GM21360 (cell line): ENCODE data around the gene ABHD17B.

Experiments used
- ATAC-seq: cut with Tn5 transposase; IDR thresholded peaks from one replicate; pipeline ENCODE4 v1.9.1; 2021; ENCODE audit warnings: mild to moderate bottlenecking, moderate library complexity; ENCODE audit not compliant: unreplicated experiment

The ABHD17B gene

GRCh38 chr9:71822935-71823334 lies 88.1 kb downstream of the ABHD17B start:
- ATAC-seq = no peak

- no peak for ATAC-seq
Measured at GRCh38 chr9:71822456-71822855, 88.5 kb downstream of the ABHD17B start.

GRCh38 chr9:71821405-71821804 lies 89.6 kb downstream of the ABHD17B start:
- no peak for ATAC-seq

GRCh38 chr9:71820403-71820921 lies 90.5 kb downstream of the ABHD17B start:
- no peak for ATAC-seq

GRCh38 chr9:71819115-71819739 lies 91.8 kb downstream of the ABHD17B start:
- ATAC-seq = no peak

GRCh38 chr9:71816916-71817451 lies 94.0 kb downstream of the ABHD17B start:
- ATAC-seq = no peak
